Endothelial cell of umbilical vein (primary cell): ENCODE data around the gene NKX1-1.

Source experiments
- CTCF ChIP-seq, 2 donors: IDR thresholded peaks; 1 replicate in 1 of 2; 2 replicates in 1 of 2; pipeline ENCODE4 v1.5.1; 2011; ENCODE audit warnings: low read length in 2 of 2, mild to moderate bottlenecking in 2 of 2, moderate library complexity in 2 of 2, control low read depth in 1 of 2, inconsistent platforms in 1 of 2, low read depth in 1 of 2; ENCODE audit not compliant: insufficient read depth in 1 of 2; ENCODE audit errors: extremely low read depth in 1 of 2
- EZH2 ChIP-seq: IDR thresholded peaks from 2 replicates; pipeline ENCODE4 v1.6.1; 2012; ENCODE audit warnings: borderline replicate concordance, low read depth, mild to moderate bottlenecking, moderate library complexity, low read length, inconsistent platforms; ENCODE audit not compliant: severe bottlenecking
- FOS ChIP-seq: IDR thresholded peaks from 2 replicates; pipeline ENCODE4 v1.6.1; 2011; ENCODE audit warnings: mild to moderate bottlenecking, low read length, moderate library complexity, borderline replicate concordance; ENCODE audit not compliant: insufficient read depth
- MAX ChIP-seq: IDR thresholded peaks from 2 replicates; pipeline ENCODE4 v1.6.1; 2011; ENCODE audit not compliant: insufficient read depth, insufficient read length
- POLR2AphosphoS5 ChIP-seq: IDR thresholded peaks from 2 replicates; pipeline ENCODE4 v1.6.1; 2012; ENCODE audit warnings: low read depth, mild to moderate bottlenecking, control low read depth, low read length, moderate library complexity; ENCODE audit not compliant: insufficient read depth

GRCh38 chr4:1446502-1447386 lies 40.5 kb upstream of the NKX1-1 start:
- no peak for TF ChIP-seq CTCF (IDR thresholded peaks at IDR 0.05; ENCODE audit: extremely low read depth in 1 of 2, insufficient read depth in 1 of 2, low read depth in 1 of 2, low read length in 2 of 2)
- TF ChIP-seq FOS: no peak
- no peak for TF ChIP-seq EZH2
- TF ChIP-seq POLR2AphosphoS5: no peak
- TF ChIP-seq MAX: no peak
